ENCODE data around the gene FHL1.

Gene FHL1

DNA sequence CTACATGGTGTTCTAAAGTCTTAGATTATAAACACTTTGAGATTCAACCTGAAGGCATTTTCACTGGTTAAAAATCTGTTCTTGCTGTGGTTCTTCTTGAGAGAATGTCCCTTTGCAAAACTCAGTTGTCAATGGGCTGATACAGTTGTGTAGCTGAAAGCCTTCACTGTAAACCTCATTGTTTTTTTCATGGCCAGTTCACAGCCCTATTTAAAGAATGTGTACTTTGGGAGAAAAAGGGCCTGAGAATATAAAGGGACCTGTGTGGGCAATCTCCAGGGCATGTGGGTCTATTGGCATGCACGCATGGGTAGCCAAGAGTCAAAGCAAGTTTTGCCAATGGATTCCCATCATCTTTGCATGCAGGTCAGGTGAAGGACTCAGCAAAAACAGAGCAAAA lies 111.6 kb downstream of the FHL1 start:
- H3K4me2 ChIP-seq (ENCODE audit: low read length), result no peak overlapping the region
- H3K27ac ChIP-seq, result no peak overlapping the region
- no peak for TF ChIP-seq CTCF (IDR thresholded peaks at IDR 0.05)

DNA sequence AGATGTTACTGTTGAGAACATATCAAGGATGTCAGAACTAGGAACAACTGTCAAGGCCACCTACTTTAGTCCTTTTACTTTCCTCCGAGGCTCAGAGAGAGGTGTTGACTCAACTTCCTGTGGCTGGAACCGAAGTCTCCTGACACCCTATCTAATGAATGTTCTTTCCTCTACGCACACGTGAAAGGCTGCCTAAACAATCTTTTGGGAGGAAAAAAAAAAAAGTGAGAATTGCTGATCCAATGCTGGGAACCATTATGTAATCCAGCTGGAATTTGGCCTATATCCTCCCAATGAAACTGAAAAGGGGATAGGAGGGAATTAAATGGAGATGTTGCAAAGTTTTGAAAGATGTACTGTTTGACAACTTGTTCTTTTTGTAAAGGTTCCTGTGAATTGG lies 112.2 kb downstream of the FHL1 start:
- H3K4me2 ChIP-seq (ENCODE audit: low read length), result no peak overlapping the region
- H3K4me3 ChIP-seq (ENCODE audit: low read depth, low read length), result no peak overlapping the region
- H3K4me1 ChIP-seq, result no peaks in the 10 kb centered on the region
- H3K9ac ChIP-seq, result no peak overlapping the region
- H3K27me3 ChIP-seq (ENCODE audit: control insufficient read depth, insufficient read depth, low read length), result no peaks in the 10 kb centered on the region
- no peak overlapping the region for H3K27ac ChIP-seq
- TF ChIP-seq CTCF (IDR thresholded peaks at IDR 0.05), result no peak
- no peaks in the 10 kb centered on the region for H3K79me2 ChIP-seq
- H2AFZ ChIP-seq, result no peak overlapping the region
- no peaks in the 10 kb centered on the region for H3K9me3 ChIP-seq (ENCODE audit: control insufficient read depth, low read length)
- no peaks in the 10 kb centered on the region for H3K36me3 ChIP-seq (ENCODE audit: control insufficient read depth, insufficient read depth, low read length)

More for the DNA sequence above, 111.6 kb downstream of the FHL1 start:
- no peaks in the 10 kb centered on the region for H3K4me1 ChIP-seq
- H3K9me3 ChIP-seq (ENCODE audit: control insufficient read depth, low read length), result no peaks in the 10 kb centered on the region
- H2AFZ ChIP-seq, result no peak overlapping the region
- H3K9ac ChIP-seq, result no peak overlapping the region
- no peaks in the 10 kb centered on the region for H3K27me3 ChIP-seq (ENCODE audit: control insufficient read depth, insufficient read depth, low read length)
- no peaks in the 10 kb centered on the region for H3K79me2 ChIP-seq
- H3K4me3 ChIP-seq (ENCODE audit: low read depth, low read length), result no peak overlapping the region
- no peaks in the 10 kb centered on the region for H3K36me3 ChIP-seq (ENCODE audit: control insufficient read depth, insufficient read depth, low read length)

DNA sequence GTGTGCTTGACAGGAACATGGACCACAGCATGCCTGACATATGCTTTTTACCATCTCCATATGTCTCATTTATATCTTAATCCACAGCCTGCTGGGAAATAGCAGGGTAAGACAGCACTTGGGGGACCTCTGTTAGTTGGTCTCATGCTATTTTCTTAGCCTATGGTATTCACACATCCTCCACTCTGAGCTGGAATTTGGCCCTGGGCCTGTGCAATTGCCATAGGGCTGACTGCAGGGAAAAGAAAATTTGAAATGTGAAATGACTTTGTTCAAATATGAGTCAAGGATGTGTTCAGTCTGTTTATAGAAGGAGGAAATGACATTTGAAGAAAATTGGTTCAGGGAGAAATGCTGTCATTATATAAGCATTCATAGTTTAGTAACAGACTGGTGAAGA lies 113.4 kb downstream of the FHL1 start:
- no peaks in the 10 kb centered on the region for H3K4me1 ChIP-seq
- no peak overlapping the region for H3K4me2 ChIP-seq (ENCODE audit: low read length)
- H2AFZ ChIP-seq, result no peak overlapping the region
- no peaks in the 10 kb centered on the region for H3K36me3 ChIP-seq (ENCODE audit: control insufficient read depth, insufficient read depth, low read length)
- H3K9ac ChIP-seq, result no peak overlapping the region
- TF ChIP-seq CTCF (IDR thresholded peaks at IDR 0.05), result no peak
- H3K9me3 ChIP-seq (ENCODE audit: control insufficient read depth, low read length), result no peaks in the 10 kb centered on the region
- no peaks in the 10 kb centered on the region for H3K27me3 ChIP-seq (ENCODE audit: control insufficient read depth, insufficient read depth, low read length)
- no peak overlapping the region for H3K4me3 ChIP-seq (ENCODE audit: low read depth, low read length)
- no peaks in the 10 kb centered on the region for H3K79me2 ChIP-seq
- no peak overlapping the region for H3K27ac ChIP-seq

Measured in parathyroid adenoma (tissue), 2 donors.